Smooth muscle cell (in vitro differentiated cells): ENCODE results near the gene FDX1. TPM values are rescaled to one million over a fixed set of nuclear protein-coding genes. Genes with fewer than 3 reads are reported as not detected.

Source experiments
- DNase-seq: peaks from one replicate; lab custom pipeline; 2025; ENCODE audit not compliant: unreplicated experiment; lab: John Stamatoyannopoulos, UW
- H2AFZ ChIP-seq: fragments of 200-600 bp; sonication (generic); 2 replicates; pipeline ENCODE4 v1.6.0; 2016; ENCODE audit warnings: antibody characterized with exemption, low read depth, mild to moderate bottlenecking
- H3F3A ChIP-seq: fragments of 200-600 bp; sonication (generic); 2 replicates; pipeline ENCODE4 v1.6.0; 2017; ENCODE audit warnings: antibody characterized with exemption, low read depth
- H3K27ac ChIP-seq: fragments of 200-600 bp; sonication (generic); 2 replicates; pipeline ENCODE4 v1.5.1; 2016; ENCODE audit warnings: low read depth, mild to moderate bottlenecking
- H3K27me3 ChIP-seq: fragments of 200-600 bp; sonication (generic); 2 replicates; pipeline ENCODE4 v1.6.1; 2016; ENCODE audit warnings: low read depth, mild to moderate bottlenecking
- H3K36me3 ChIP-seq: fragments of 200-600 bp; sonication (generic); 2 replicates; pipeline ENCODE4 v1.5.1; 2016; ENCODE audit warnings: low read depth
- H3K4me1 ChIP-seq: fragments of 200-600 bp; sonication (generic); 2 replicates; pipeline ENCODE4 v1.5.1; 2016; ENCODE audit warnings: low read depth
- H3K4me2 ChIP-seq: fragments of 200-600 bp; sonication (generic); 2 replicates; pipeline ENCODE4 v1.6.0; 2016; ENCODE audit warnings: mild to moderate bottlenecking
- H3K4me3 ChIP-seq: fragments of 200-600 bp; sonication (generic); 2 replicates; pipeline ENCODE4 v1.5.1; 2016; ENCODE audit warnings: mild to moderate bottlenecking
- H3K79me2 ChIP-seq: fragments of 200-600 bp; sonication (generic); 2 replicates; pipeline ENCODE4 v1.6.0; 2016; ENCODE audit warnings: low read depth, mild to moderate bottlenecking
- H3K9ac ChIP-seq: fragments of 200-600 bp; sonication (generic); 2 replicates; pipeline ENCODE4 v1.6.0; 2016; ENCODE audit warnings: low read depth
- H3K9me3 ChIP-seq: fragments of 200-600 bp; sonication (generic); replicated peaks from 2 replicates; pipeline ENCODE4 v1.5.1; 2016; ENCODE audit warnings: low read depth
- H4K20me1 ChIP-seq: fragments of 200-600 bp; sonication (generic); 2 replicates; pipeline ENCODE4 v1.6.0; 2016; ENCODE audit warnings: low read depth
- CTCF ChIP-seq: fragments of 200-600 bp; sonication (generic); IDR thresholded peaks from 2 replicates; pipeline ENCODE4 v1.5.1; 2017; ENCODE audit warnings: borderline replicate concordance, mild to moderate bottlenecking, antibody characterized with exemption; ENCODE audit not compliant: insufficient read depth, poor library complexity, severe bottlenecking
- WGBS: methylation state at CpG from one replicate; pipeline ENCODE4 v1.1.7; 2016; ENCODE audit warnings: low lambda C conversion rate; 5-methylcytosine and 5-hydroxymethylcytosine counted together
- polyA plus RNA-seq: library from polyadenylated mRNA; unstranded; fragments of >200 nt; fragmentation: Nextera tagmentation; extraction: Ambion mirVana; gene quantifications from 2 replicates; pipeline ENCODE4 v1.2.1, GENCODE V29; 2016
- total RNA-seq: library from RNA; depleted of rRNA; stranded (reverse); fragments of >200 nt; gene quantifications from 2 replicates; pipeline ENCODE4 v1.2.3, GENCODE V29; 2014

The FDX1 gene
- total and polyA plus RNA-seq, 2 experiments from 2014 or later: 6.7 to 8.5 TPM

- WGBS: 98% methylated on average over 2 of the region's 2 CpGs
- TF ChIP-seq CTCF: no peak
- H3K4me1 ChIP-seq: no peaks in the 10 kb centered on the region
- H3K27me3 ChIP-seq: no peaks in the 10 kb centered on the region
- H3K9ac ChIP-seq: no peak overlapping the region
- no peak overlapping the region for H3K4me2 ChIP-seq
- DNase-seq: no peak
- H3F3A ChIP-seq: no peaks in the 10 kb centered on the region
- no peak overlapping the region for H3K27ac ChIP-seq
- no peaks in the 10 kb centered on the region for H3K79me2 ChIP-seq
- no peaks in the 10 kb centered on the region for H4K20me1 ChIP-seq
- H3K36me3 ChIP-seq: no peaks in the 10 kb centered on the region
- no peak overlapping the region for H3K4me3 ChIP-seq
- H2AFZ ChIP-seq: no peak overlapping the region
- no peaks in the 10 kb centered on the region for H3K9me3 ChIP-seq
Observed at GRCh38 chr11:110488446-110488845, 58.7 kb downstream of the FDX1 start.

GRCh38 chr11:110490886-110491285 is 61.1 kb downstream of the FDX1 start:
- Histone ChIP-seq H4K20me1 (no peaks in the 10 kb centered on the region), H3K4me2 (no peak overlapping the region), H3K79me2 (no peaks in the 10 kb centered on the region), H3K9ac (no peak overlapping the region), H3K4me3 (no peak overlapping the region), H3K27me3 (no peaks in the 10 kb centered on the region), H2AFZ (no peak overlapping the region), H3K4me1 (no peaks in the 10 kb centered on the region), H3K36me3 (no peaks in the 10 kb centered on the region), H3F3A (no peaks in the 10 kb centered on the region), H3K27ac (no peak overlapping the region), H3K9me3 (no peaks in the 10 kb centered on the region)
- 91% methylated on average over 1 of the region's 1 CpG for WGBS
- DNase-seq: no peak
- TF ChIP-seq CTCF: no peak

GRCh38 chr11:110491577-110492320 is 62.0 kb downstream of the FDX1 start:
- DNase-seq: no peak
- no peaks in the 10 kb centered on the region for H3K27me3 ChIP-seq
- H2AFZ ChIP-seq: no peak overlapping the region
- no peak for TF ChIP-seq CTCF
- H3K27ac ChIP-seq: no peak overlapping the region
- H3K4me2 ChIP-seq: no peak overlapping the region
- no peak overlapping the region for H3K4me3 ChIP-seq
- no peaks in the 10 kb centered on the region for H3F3A ChIP-seq
- no peaks in the 10 kb centered on the region for H4K20me1 ChIP-seq
- H3K79me2 ChIP-seq: no peaks in the 10 kb centered on the region
- no peaks in the 10 kb centered on the region for H3K36me3 ChIP-seq
- no peaks in the 10 kb centered on the region for H3K4me1 ChIP-seq
- WGBS: 81% methylated on average over 7 of the region's 7 CpGs
- H3K9me3 ChIP-seq: no peaks in the 10 kb centered on the region
- H3K9ac ChIP-seq: no peak overlapping the region

- TF ChIP-seq CTCF: no peak
- no peaks in the 10 kb centered on the region for H3K27me3 ChIP-seq
- no peaks in the 10 kb centered on the region for H3K79me2 ChIP-seq
- H3K9ac ChIP-seq: no peak overlapping the region
- no peaks in the 10 kb centered on the region for H3F3A ChIP-seq
- WGBS: 100% methylated on average over 1 of the region's 1 CpG
- no peak overlapping the region for H3K27ac ChIP-seq
- H2AFZ ChIP-seq: no peak overlapping the region
- no peaks in the 10 kb centered on the region for H3K36me3 ChIP-seq
- H3K4me3 ChIP-seq: no peak overlapping the region
- H3K4me2 ChIP-seq: no peak overlapping the region
- DNase-seq: no peak
- H3K9me3 ChIP-seq: no peaks in the 10 kb centered on the region
- no peaks in the 10 kb centered on the region for H3K4me1 ChIP-seq
- H4K20me1 ChIP-seq: no peaks in the 10 kb centered on the region
Observed at GRCh38 chr11:110492321-110492685, 62.6 kb downstream of the FDX1 start.
